Mucosa of gallbladder (tissue), 1 donor: ENCODE results near the gene LRP1B. TPM values are rescaled to one million over a fixed set of nuclear protein-coding genes. Genes with fewer than 3 reads are reported as not detected.

Source experiments
- DNase-seq: peaks from one replicate; pipeline ENCODE4 v3.0.0-alpha.2; 2020; ENCODE audit warnings: low spot score
- total RNA-seq: library from RNA; stranded (reverse); gene quantifications from one replicate; pipeline ENCODE4 v1.2.1, GENCODE V29; 2021
- donor health status: DM: no; HTN: no; CAD: no.

LRP1B gene
- total RNA-seq, 1 donor from 2014 or later: 0.26 TPM

- no peak for DNase-seq
Observed at GRCh38 chr2:141590620-141591019, 540.2 kb downstream of the LRP1B start.

- no peak for DNase-seq
Observed at GRCh38 chr2:141589314-141589713, 541.5 kb downstream of the LRP1B start.

- DNase-seq: no peak
Observed at GRCh38 chr2:141586985-141587384, 543.8 kb downstream of the LRP1B start.

- DNase-seq: no peak
Observed at GRCh38 chr2:141582213-141582612, 548.6 kb downstream of the LRP1B start.

- DNase-seq: no peak
Observed at GRCh38 chr2:141579071-141579470, 551.7 kb downstream of the LRP1B start.

GRCh38 chr2:141570474-141571131 is 560.2 kb downstream of the LRP1B start:
- DNase-seq: no peak

GRCh38 chr2:141569941-141570340 is 560.9 kb downstream of the LRP1B start:
- DNase-seq: no peak

GRCh38 chr2:141565597-141565996 is 565.2 kb downstream of the LRP1B start:
- DNase-seq: no peak

- DNase-seq: no peak
Observed at GRCh38 chr2:141560723-141561122, 570.1 kb downstream of the LRP1B start.

- no peak for DNase-seq
Observed at GRCh38 chr2:141557329-141558095, 573.3 kb downstream of the LRP1B start.

- no peak for DNase-seq
Observed at GRCh38 chr2:141555876-141556470, 574.8 kb downstream of the LRP1B start.

- DNase-seq: peak; percentile 12
Observed at GRCh38 chr2:141554810-141555209, 576.0 kb downstream of the LRP1B start.

- no peak for DNase-seq
Observed at GRCh38 chr2:141534666-141535362, 596.0 kb downstream of the LRP1B start.

- no peak for DNase-seq
Observed at GRCh38 chr2:141529659-141530058, 601.2 kb downstream of the LRP1B start.

GRCh38 chr2:141528990-141529389 is 601.8 kb downstream of the LRP1B start:
- no peak for DNase-seq

- no peak for DNase-seq
Observed at GRCh38 chr2:141526760-141527159, 604.1 kb downstream of the LRP1B start.

GRCh38 chr2:141524777-141525176 is 606.0 kb downstream of the LRP1B start:
- no peak for DNase-seq

GRCh38 chr2:141523199-141523598 is 607.6 kb downstream of the LRP1B start:
- no peak for DNase-seq

GRCh38 chr2:141522702-141523101 is 608.1 kb downstream of the LRP1B start:
- no peak for DNase-seq

GRCh38 chr2:141522048-141522447 is 608.8 kb downstream of the LRP1B start:
- no peak for DNase-seq

GRCh38 chr2:141519906-141520305 is 610.9 kb downstream of the LRP1B start:
- no peak for DNase-seq

- DNase-seq: no peak
Observed at GRCh38 chr2:141517852-141518421, 612.9 kb downstream of the LRP1B start.
